Hepatocyte (in vitro differentiated cells): ENCODE measurements around the gene ZNF76.

ENCODE experiments used
- EZH2 ChIP-seq: fragments of 200-600 bp; sonication (generic); IDR thresholded peaks from 2 replicates; pipeline ENCODE4 v1.6.1; 2016; ENCODE audit warnings: antibody characterized with exemption, mild to moderate bottlenecking, borderline replicate concordance
- TF ChIP-seq, protein P1 (sequence below): fragments of 200-600 bp; sonication (generic); IDR thresholded peaks from 2 replicates; pipeline ENCODE4 v1.5.1; 2016; ENCODE audit warnings: antibody characterized with exemption, mild to moderate bottlenecking; ENCODE audit not compliant: poor library complexity

DNA sequence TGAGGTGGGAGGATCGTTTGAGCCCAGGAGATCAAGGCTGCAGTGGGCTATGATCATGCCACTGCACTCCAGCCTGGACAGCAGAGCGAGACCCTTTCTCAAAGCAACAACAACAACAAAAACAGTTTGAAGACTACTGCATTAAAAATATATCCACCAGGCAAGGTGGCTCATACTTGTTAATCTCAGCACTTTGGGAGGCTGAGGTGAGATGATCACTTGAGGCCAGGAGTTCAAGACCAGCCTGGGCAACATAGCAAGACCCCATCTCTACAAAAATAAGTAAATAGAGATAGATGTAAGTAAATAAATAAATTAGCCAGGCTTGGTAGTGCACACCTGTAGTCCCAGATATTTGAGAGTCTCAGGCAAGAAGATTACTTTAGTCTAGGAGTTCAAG lies 12.5 kb downstream of the ZNF76 start:
- no peak for TF ChIP-seq EZH2
- TF ChIP-seq, protein P1, sequence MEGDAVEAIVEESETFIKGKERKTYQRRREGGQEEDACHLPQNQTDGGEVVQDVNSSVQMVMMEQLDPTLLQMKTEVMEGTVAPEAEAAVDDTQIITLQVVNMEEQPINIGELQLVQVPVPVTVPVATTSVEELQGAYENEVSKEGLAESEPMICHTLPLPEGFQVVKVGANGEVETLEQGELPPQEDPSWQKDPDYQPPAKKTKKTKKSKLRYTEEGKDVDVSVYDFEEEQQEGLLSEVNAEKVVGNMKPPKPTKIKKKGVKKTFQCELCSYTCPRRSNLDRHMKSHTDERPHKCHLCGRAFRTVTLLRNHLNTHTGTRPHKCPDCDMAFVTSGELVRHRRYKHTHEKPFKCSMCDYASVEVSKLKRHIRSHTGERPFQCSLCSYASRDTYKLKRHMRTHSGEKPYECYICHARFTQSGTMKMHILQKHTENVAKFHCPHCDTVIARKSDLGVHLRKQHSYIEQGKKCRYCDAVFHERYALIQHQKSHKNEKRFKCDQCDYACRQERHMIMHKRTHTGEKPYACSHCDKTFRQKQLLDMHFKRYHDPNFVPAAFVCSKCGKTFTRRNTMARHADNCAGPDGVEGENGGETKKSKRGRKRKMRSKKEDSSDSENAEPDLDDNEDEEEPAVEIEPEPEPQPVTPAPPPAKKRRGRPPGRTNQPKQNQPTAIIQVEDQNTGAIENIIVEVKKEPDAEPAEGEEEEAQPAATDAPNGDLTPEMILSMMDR, result no peak
